Hepatocyte (in vitro differentiated cells): ENCODE results near the gene CLECL1. TPM values are rescaled to one million over a fixed set of nuclear protein-coding genes. Genes with fewer than 3 reads are reported as not detected.
A peak's percentile ranks its signal among the peaks of the same experiment; 100 is the strongest.

Experiments
- DNase-seq: peaks from one replicate; pipeline ENCODE4 v3.0.0-alpha.2; 2016; ENCODE audit warnings: low spot score
- H2AFZ ChIP-seq: fragments of 200-600 bp; sonication (generic); 2 replicates; pipeline ENCODE4 v1.6.0; 2016; ENCODE audit warnings: antibody characterized with exemption, mild to moderate bottlenecking
- H3K27ac ChIP-seq: fragments of 200-600 bp; sonication (generic); 2 replicates; pipeline ENCODE4 v1.5.1; 2016; ENCODE audit warnings: mild to moderate bottlenecking
- H3K27me3 ChIP-seq: fragments of 200-600 bp; sonication (generic); 2 replicates; pipeline ENCODE4 v1.6.1; 2016
- H3K36me3 ChIP-seq: fragments of 200-600 bp; sonication (generic); replicated peaks from 2 replicates; pipeline ENCODE4 v1.5.1; 2016; ENCODE audit warnings: low read depth; ENCODE audit not compliant: insufficient read depth
- H3K4me1 ChIP-seq: fragments of 200-600 bp; sonication (generic); 2 replicates; pipeline ENCODE4 v1.5.1; 2016; ENCODE audit warnings: mild to moderate bottlenecking, moderate library complexity; ENCODE audit not compliant: insufficient read depth
- H3K4me2 ChIP-seq: fragments of 200-600 bp; sonication (generic); 2 replicates; pipeline ENCODE4 v1.6.0; 2016
- H3K4me3 ChIP-seq: fragments of 200-600 bp; sonication (generic); 2 replicates; pipeline ENCODE4 v1.5.1; 2016; ENCODE audit warnings: mild to moderate bottlenecking
- H3K79me2 ChIP-seq: fragments of 200-600 bp; sonication (generic); 2 replicates; pipeline ENCODE4 v1.6.0; 2017; ENCODE audit warnings: mild to moderate bottlenecking
- H3K9me2 ChIP-seq: fragments of 200-600 bp; sonication (generic); replicated peaks from 2 replicates; pipeline ENCODE4 v1.6.0; 2017; ENCODE audit warnings: mild to moderate bottlenecking; ENCODE audit not compliant: insufficient read depth
- H3K9me3 ChIP-seq: fragments of 200-600 bp; sonication (generic); 2 replicates; pipeline ENCODE4 v1.5.1; 2016; ENCODE audit warnings: low read depth, mild to moderate bottlenecking
- H4K20me1 ChIP-seq: fragments of 200-600 bp; sonication (generic); 2 replicates; pipeline ENCODE4 v1.6.0; 2016; ENCODE audit warnings: mild to moderate bottlenecking; ENCODE audit not compliant: insufficient read depth, poor library complexity, severe bottlenecking
- CTCF ChIP-seq: fragments of 200-600 bp; sonication (generic); IDR thresholded peaks from 2 replicates; pipeline ENCODE4 v1.5.1; 2016; ENCODE audit warnings: antibody characterized with exemption, mild to moderate bottlenecking; ENCODE audit not compliant: poor library complexity
- EZH2 ChIP-seq: fragments of 200-600 bp; sonication (generic); IDR thresholded peaks from 2 replicates; pipeline ENCODE4 v1.6.1; 2016; ENCODE audit warnings: antibody characterized with exemption, mild to moderate bottlenecking, borderline replicate concordance
- EZH2phosphoT487 ChIP-seq: fragments of 200-600 bp; sonication (generic); IDR thresholded peaks from one replicate; pipeline ENCODE4 v1.6.1; 2018; ENCODE audit warnings: antibody characterized with exemption, mild to moderate bottlenecking, low read depth, moderate library complexity; ENCODE audit not compliant: unreplicated experiment, severe bottlenecking
- WGBS: methylation state at CpG from one replicate; pipeline ENCODE4 v1.1.6; 2016; ENCODE audit warnings: low lambda C conversion rate; ENCODE audit errors: missing lambda C conversion rate; 5-methylcytosine and 5-hydroxymethylcytosine counted together
- polyA plus RNA-seq: library from polyadenylated mRNA; unstranded; fragments of >200 nt; fragmentation: Nextera tagmentation; extraction: Ambion mirVana; gene quantifications from 2 replicates; pipeline ENCODE4 v1.2.1, GENCODE V29; 2016
- total RNA-seq: library from RNA; depleted of rRNA; stranded (reverse); fragments of >200 nt; gene quantifications from 2 replicates; pipeline ENCODE4 v1.2.3, GENCODE V29; 2014

Gene CLECL1
- total and polyA plus RNA-seq, 2 experiments from 2014 or later = not detected

- Histone ChIP-seq H3K79me2 (no peaks in the 10 kb centered on the region), H3K27ac (no peak overlapping the region), H3K36me3 (no peaks in the 10 kb centered on the region), H2AFZ (no peak overlapping the region), H3K4me3 (no peak overlapping the region), H3K9me3 (no peaks in the 10 kb centered on the region), H3K4me1 (no peaks in the 10 kb centered on the region), H3K27me3 (no peaks in the 10 kb centered on the region), H3K9me2 (no peaks in the 10 kb centered on the region), H3K4me2 (no peak overlapping the region), H4K20me1 (no peaks in the 10 kb centered on the region)
- 88% methylated on average over 2 of the region's 2 CpGs for WGBS
- TF ChIP-seq EZH2phosphoT487 (no peak), EZH2 (no peak), CTCF (no peak)
- no peak for DNase-seq
Measured at GRCh38 chr12:9752145-9752933, 19.4 kb upstream of the CLECL1 start.

- Histone ChIP-seq H3K27ac (no peak overlapping the region), H3K4me2 (no peak overlapping the region), H3K79me2 (no peaks in the 10 kb centered on the region), H3K27me3 (no peaks in the 10 kb centered on the region), H3K9me2 (no peaks in the 10 kb centered on the region), H3K4me1 (no peaks in the 10 kb centered on the region), H4K20me1 (no peaks in the 10 kb centered on the region), H3K36me3 (no peaks in the 10 kb centered on the region), H2AFZ (no peak overlapping the region), H3K9me3 (no peaks in the 10 kb centered on the region), H3K4me3 (no peak overlapping the region)
- 46% methylated on average over 9 of the region's 9 CpGs for WGBS
- TF ChIP-seq CTCF = no peak
- TF ChIP-seq EZH2 = no peak
- TF ChIP-seq EZH2phosphoT487 = no peak
- DNase-seq = no peak
Measured at GRCh38 chr12:9751204-9752144, 18.6 kb upstream of the CLECL1 start.

GRCh38 chr12:9750276-9751203 lies 17.6 kb upstream of the CLECL1 start:
- H3K4me2 ChIP-seq = peak overlapping the region; percentile 67
- H3K27me3 ChIP-seq = no peaks in the 10 kb centered on the region
- no peak overlapping the region for H2AFZ ChIP-seq
- H3K36me3 ChIP-seq = no peaks in the 10 kb centered on the region
- H3K4me3 ChIP-seq = no peak overlapping the region
- H3K27ac ChIP-seq = no peak overlapping the region
- H3K4me1 ChIP-seq = no peaks in the 10 kb centered on the region
- DNase-seq = peak; percentile 78
- WGBS = 21% methylated on average over 20 of the region's 20 CpGs
- TF ChIP-seq EZH2phosphoT487 (no peak), EZH2 (no peak), CTCF (peak; percentile 84)
- no peaks in the 10 kb centered on the region for H4K20me1 ChIP-seq
- no peaks in the 10 kb centered on the region for H3K9me2 ChIP-seq
- H3K79me2 ChIP-seq = no peaks in the 10 kb centered on the region
- no peaks in the 10 kb centered on the region for H3K9me3 ChIP-seq
